ENCODE data around the gene APOC3.

GRCh38 chr11:116849486-116849885, 19.8 kb downstream of the APOC3 start:
- TF ChIP-seq ZNF121 (CRISPR knock-in tag; IDR thresholded peaks at IDR 0.05) = no peak
- TF ChIP-seq CTCF (IDR thresholded peaks at IDR 0.05) = no peak
- TF ChIP-seq ZSCAN18 (CRISPR knock-in tag; IDR thresholded peaks at IDR 0.05) = no peak
- TF ChIP-seq MAX (CRISPR knock-in tag; IDR thresholded peaks at IDR 0.05) = no peak
- no peak for TF ChIP-seq ZNF532 (CRISPR knock-in tag; IDR thresholded peaks at IDR 0.05; ENCODE audit: borderline replicate concordance)
- no peak for TF ChIP-seq ETV6 (CRISPR knock-in tag; IDR thresholded peaks at IDR 0.05)
- TF ChIP-seq ZMAT4 (CRISPR knock-in tag; IDR thresholded peaks at IDR 0.05) = no peak
- TF ChIP-seq ZNF232 (CRISPR knock-in tag; IDR thresholded peaks at IDR 0.05) = no peak
- TF ChIP-seq EMX1 (CRISPR knock-in tag; IDR thresholded peaks at IDR 0.05) = no peak
- TF ChIP-seq NR2C2 (CRISPR knock-in tag; IDR thresholded peaks at IDR 0.05) = no peak
- no peak for TF ChIP-seq TEAD1 (CRISPR knock-in tag; IDR thresholded peaks at IDR 0.05)

All from WTC11 (cell line).